WTC11 (cell line): ENCODE measurements around the gene ZNF146. TPM values are rescaled to one million over a fixed set of nuclear protein-coding genes. Genes with fewer than 3 reads are reported as not detected.

Experiments
- ATAC-seq: fragments of 200-7000 bp; cut with Tn5 transposase; 2 replicates; pipeline ENCODE4 v1.10.0; 2021; ENCODE audit warnings: mild to moderate bottlenecking, moderate library complexity
- CTCF ChIA-PET: fragments of 300-600 bp; sonication (Branson Sonifier 250); formaldehyde crosslinking; loops from one replicate; lab custom pipeline; 2021; ENCODE audit warnings: antibody characterized with exemption; lab: Charles Lee
- POLR2A ChIA-PET: fragments of 350-600 bp; sonication (Branson Sonifier 250); formaldehyde crosslinking; loops from one replicate; lab custom pipeline; 2021; ENCODE audit warnings: antibody characterized with exemption; lab: Charles Lee
- DNase-seq: peaks from one replicate; pipeline ENCODE4 v3.0.0; 2021; ENCODE audit warnings: low spot score
- H3K27ac Mint-ChIP-seq: 2 replicates; pipeline ENCODE4 v1.8.0; 2021; ENCODE audit warnings: mixed read lengths
- H3K27me3 Mint-ChIP-seq: 2 replicates; pipeline ENCODE4 v1.8.0; 2021; ENCODE audit warnings: low read depth, mild to moderate bottlenecking, moderate library complexity, mixed read lengths
- H3K36me3 Mint-ChIP-seq: 2 replicates; pipeline ENCODE4 v1.8.0; 2021; ENCODE audit warnings: mixed read lengths
- H3K4me1 Mint-ChIP-seq: 2 replicates; pipeline ENCODE4 v1.8.0; 2022; ENCODE audit warnings: mixed read lengths
- H3K4me3 Mint-ChIP-seq: 2 replicates; pipeline ENCODE4 v1.8.0; 2021; ENCODE audit warnings: mild to moderate bottlenecking, moderate library complexity, mixed read lengths
- H3K9me3 Mint-ChIP-seq: 2 replicates; pipeline ENCODE4 v1.8.0; 2021; ENCODE audit warnings: mixed read lengths
- ARID4B ChIP-seq: sonication (generic); formaldehyde crosslinking; IDR thresholded peaks from 2 replicates; pipeline ENCODE4 v1.8.0; 2023; ENCODE audit warnings: missing genetic modification reagents, mild to moderate bottlenecking, borderline replicate concordance
- EMX1 ChIP-seq: fragments of 250-450 bp; sonication (Bioruptor Pico); IDR thresholded peaks from 2 replicates; pipeline ENCODE4 v1.8.0; 2021; ENCODE audit warnings: mild to moderate bottlenecking
- FOXK1 ChIP-seq: sonication (generic); formaldehyde crosslinking; IDR thresholded peaks from 2 replicates; pipeline ENCODE4 v1.8.0; 2022; ENCODE audit warnings: mild to moderate bottlenecking, moderate library complexity, missing genetic modification reagents
- IRF2 ChIP-seq: sonication (generic); formaldehyde crosslinking; IDR thresholded peaks from 2 replicates; pipeline ENCODE4 v1.8.0; 2022; ENCODE audit warnings: low read depth, missing genetic modification reagents, borderline replicate concordance
- MAX ChIP-seq: sonication (generic); formaldehyde crosslinking; IDR thresholded peaks from 2 replicates; pipeline ENCODE4 v1.8.0; 2022; ENCODE audit warnings: mild to moderate bottlenecking, missing genetic modification reagents
- MLX ChIP-seq: sonication (generic); formaldehyde crosslinking; IDR thresholded peaks from 2 replicates; pipeline ENCODE4 v1.8.1; 2023; ENCODE audit warnings: mild to moderate bottlenecking, missing genetic modification reagents, moderate library complexity
- MXD4 ChIP-seq: fragments of 250-450 bp; sonication (Bioruptor Pico); IDR thresholded peaks from 2 replicates; pipeline ENCODE4 v1.8.0; 2021; ENCODE audit warnings: mild to moderate bottlenecking, moderate library complexity, borderline replicate concordance
- NR1H2 ChIP-seq: sonication (generic); formaldehyde crosslinking; IDR thresholded peaks from 2 replicates; pipeline ENCODE4 v1.9.0; 2021; ENCODE audit warnings: mild to moderate bottlenecking, moderate library complexity, missing genetic modification reagents
- PRDM15 ChIP-seq: sonication (generic); formaldehyde crosslinking; IDR thresholded peaks from 2 replicates; pipeline ENCODE4 v1.8.0; 2022; ENCODE audit warnings: missing genetic modification reagents
- SMAD4 ChIP-seq: sonication (generic); formaldehyde crosslinking; IDR thresholded peaks from 2 replicates; pipeline ENCODE4 v1.8.0; 2022; ENCODE audit warnings: mild to moderate bottlenecking, missing genetic modification reagents
- ZBTB43 ChIP-seq: sonication (generic); formaldehyde crosslinking; IDR thresholded peaks from 2 replicates; pipeline ENCODE4 v1.8.1; 2023; ENCODE audit warnings: mild to moderate bottlenecking, missing genetic modification reagents
- ZNF396 ChIP-seq: fragments of 250-450 bp; sonication (Bioruptor Pico); IDR thresholded peaks from 2 replicates; pipeline ENCODE4 v1.8.0; 2021; ENCODE audit warnings: mild to moderate bottlenecking, moderate library complexity, borderline replicate concordance
- ZNF532 ChIP-seq: fragments of 250-450 bp; sonication (Bioruptor Pico); IDR thresholded peaks from 2 replicates; pipeline ENCODE4 v1.9.0; 2021; ENCODE audit warnings: mild to moderate bottlenecking, borderline replicate concordance
- total RNA-seq: library from RNA; stranded (reverse); gene quantifications from 3 replicates; pipeline ENCODE4 v1.2.3, GENCODE V29; 2021

Gene ZNF146
- total RNA-seq, 1 experiment from 2014 or later: 128 TPM

GRCh38 chr19:36198119-36198518, 16.8 kb upstream of the ZNF146 start (continued):
- TF ChIP-seq ARID4B (CRISPR knock-in tag) (no peak), MXD4 (CRISPR knock-in tag) (no peak)
- TF ChIP-seq, all 79 proteins: peak for 0

GRCh38 chr19:36201684-36202083, 13.2 kb upstream of the ZNF146 start:
- DNase-seq: no peak
- no peak overlapping the region for H3K4me3 Mint-ChIP-seq
- TF ChIP-seq FOXK1 (no peak), ZBTB43 (CRISPR knock-in tag) (no peak), MXD4 (CRISPR knock-in tag) (no peak), ZNF396 (CRISPR knock-in tag) (no peak), MLX (CRISPR knock-in tag) (no peak), MAX (no peak), SMAD4 (CRISPR knock-in tag) (no peak)
- no peak for ATAC-seq
- H3K36me3 Mint-ChIP-seq: no peaks in the 10 kb centered on the region
- no peaks in the 10 kb centered on the region for H3K4me1 Mint-ChIP-seq
- ChIA-PET POLR2A (no interaction called here), CTCF (no interaction called here)
- no peaks in the 10 kb centered on the region for H3K27me3 Mint-ChIP-seq
- H3K9me3 Mint-ChIP-seq: no peaks in the 10 kb centered on the region
- H3K27ac Mint-ChIP-seq: no peak overlapping the region

GRCh38 chr19:36203293-36203692, 11.6 kb upstream of the ZNF146 start:
- H3K4me3 Mint-ChIP-seq: no peak overlapping the region
- DNase-seq (no peak), ATAC-seq (no peak)
- H3K4me1 Mint-ChIP-seq: no peaks in the 10 kb centered on the region
- no peaks in the 10 kb centered on the region for H3K36me3 Mint-ChIP-seq
- no peak overlapping the region for H3K27ac Mint-ChIP-seq
- ChIA-PET CTCF (interaction anchor here (0.6 to 1.0 kb wide), 3 partner anchors 12 to 968 kb away, joined by 3 to 4 read pairs (median 3); no protein-coding TSS in a partner anchor), POLR2A (interaction anchor here (0.6 kb wide), 1 partner anchor 465 kb away, joined by 3 read pairs; no protein-coding TSS in a partner anchor)
- H3K9me3 Mint-ChIP-seq: no peaks in the 10 kb centered on the region
- no peaks in the 10 kb centered on the region for H3K27me3 Mint-ChIP-seq
- TF ChIP-seq PRDM15 (CRISPR knock-in tag): no peak
- TF ChIP-seq ZNF532: no peak
- no peak for TF ChIP-seq ZBTB43 (CRISPR knock-in tag)
- TF ChIP-seq NR1H2 (CRISPR knock-in tag): no peak
- no peak for TF ChIP-seq IRF2 (CRISPR knock-in tag)
- no peak for TF ChIP-seq MAX
- TF ChIP-seq EMX1 (CRISPR knock-in tag): no peak
